Esophagus muscularis mucosa (tissue), 4 donors: ENCODE data around the gene NWD2. TPM values are rescaled to one million over a fixed set of nuclear protein-coding genes. Genes with fewer than 3 reads are reported as not detected.

Source experiments
- DNase-seq: peaks from one replicate; pipeline ENCODE4 v3.0.0-alpha.2; 2017; ENCODE audit errors: extremely low spot score
- H3K27ac ChIP-seq, 4 donors: fragments of 200-600 bp; sonication (generic); replicated peaks in 1 of 4; 1 replicate in 3 of 4; 2 replicates in 1 of 4; pipeline ENCODE4 v1.5.1; 2016 to 2019; ENCODE audit warnings: mild to moderate bottlenecking in 1 of 4
- H3K27me3 ChIP-seq, 4 donors: fragments of 200-600 bp; sonication (generic); one replicate each; pipeline versions ENCODE4 v1.5.1 to v1.6.0; 2016 to 2019
- H3K36me3 ChIP-seq, 4 donors: fragments of 200-600 bp; sonication (generic); one replicate each; pipeline ENCODE4 v1.5.1; 2016 to 2019
- H3K4me1 ChIP-seq, 4 donors: fragments of 200-600 bp; sonication (generic); one replicate each; pipeline ENCODE4 v1.5.1; 2016 to 2019
- H3K4me3 ChIP-seq, 4 donors: fragments of 200-600 bp; sonication (generic); 1 replicate in 2 of 4; 2 replicates in 2 of 4; pipeline ENCODE4 v1.5.1; 2016 to 2019; ENCODE audit warnings: mild to moderate bottlenecking in 4 of 4, moderate library complexity in 1 of 4
- H3K9me3 ChIP-seq, 4 donors: fragments of 200-600 bp; sonication (generic); 1 replicate in 3 of 4; 2 replicates in 1 of 4; pipeline ENCODE4 v1.5.1; 2016 to 2019
- EP300 ChIP-seq: sonication (generic); formaldehyde crosslinking; IDR thresholded peaks from one replicate; pipeline ENCODE4 v1.6.1; 2017; ENCODE audit warnings: antibody characterized with exemption
- POLR2A ChIP-seq: fragments of 450-650 bp; IDR thresholded peaks from one replicate; pipeline ENCODE4 v1.6.1; 2017; ENCODE audit warnings: antibody characterized with exemption, moderate library complexity, mild to moderate bottlenecking, low read depth
- POLR2AphosphoS5 ChIP-seq, 2 donors: sonication (generic); formaldehyde crosslinking; IDR thresholded peaks; one replicate each; pipeline ENCODE4 v1.6.1; 2017; ENCODE audit warnings: antibody characterized with exemption in 2 of 2
- WGBS: methylation state at CpG from one replicate; pipeline ENCODE4 v1.1.5; 2018; 5-methylcytosine and 5-hydroxymethylcytosine counted together
- intact Hi-C: fragments of 100-400 bp; cut with DNase I; formaldehyde crosslinking; loops from one replicate; pipeline ENCODE4 v1.15.1; 2023
- total RNA-seq, 4 donors: library from RNA; depleted of rRNA; stranded (reverse); fragments of >200 nt; gene quantifications; one replicate each; pipeline versions ENCODE4 v1.1.0 to v1.2.1, GENCODE V29; 2016
- TF ChIP-seq, protein P1 (sequence below), 3 experiments: fragments of 200-600 bp in 2 of 3; fragments of 450-650 bp in 1 of 3; sonication (generic) in 2 of 3; IDR thresholded peaks; one replicate each; pipeline ENCODE4 v1.5.1; 2017 to 2019; ENCODE audit warnings: antibody characterized with exemption in 3 of 3, mild to moderate bottlenecking in 2 of 3, moderate library complexity in 1 of 3

NWD2 gene
- total RNA-seq, 4 donors from 2014 or later = 0.11 to 0.50 (median 0.30) TPM

DNA sequence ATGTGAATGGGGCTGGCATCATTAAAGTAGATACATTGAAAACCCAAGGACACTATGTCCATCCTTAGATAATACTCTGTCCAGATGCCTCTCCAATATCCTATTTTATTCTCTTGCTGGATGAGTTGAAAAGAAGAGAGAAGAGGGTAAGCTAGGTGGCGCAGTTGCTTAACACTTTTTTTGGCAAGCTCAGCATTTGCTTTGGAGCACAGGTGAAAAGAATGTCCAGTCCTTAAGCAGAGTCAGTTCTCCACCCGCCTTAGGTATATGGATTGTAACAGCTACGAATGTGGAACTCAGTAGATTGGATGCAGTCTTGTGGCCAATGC is 208.4 kb downstream of the NWD2 start:
- Histone ChIP-seq H3K27ac (no peak overlapping the region), H3K4me1 (peaks cover 13 to 17% (median 16%) of the 10 kb centered on the region in 4 donors), H3K27me3 (peaks cover 0 to 63% (median 5%) of the 10 kb centered on the region in 4 donors), H3K9me3 (no peaks in the 10 kb centered on the region), H3K4me3 (peak overlapping the region; percentile 53 to 68 (median 55)), H3K36me3 (no peaks in the 10 kb centered on the region)
- DNase-seq = no peak
- intact Hi-C loops = loop anchor here (2.0 kb wide), 1 partner anchor 114 kb away; no protein-coding TSS in a partner anchor
- TF ChIP-seq EP300 = no peak
- TF ChIP-seq, protein P1, sequence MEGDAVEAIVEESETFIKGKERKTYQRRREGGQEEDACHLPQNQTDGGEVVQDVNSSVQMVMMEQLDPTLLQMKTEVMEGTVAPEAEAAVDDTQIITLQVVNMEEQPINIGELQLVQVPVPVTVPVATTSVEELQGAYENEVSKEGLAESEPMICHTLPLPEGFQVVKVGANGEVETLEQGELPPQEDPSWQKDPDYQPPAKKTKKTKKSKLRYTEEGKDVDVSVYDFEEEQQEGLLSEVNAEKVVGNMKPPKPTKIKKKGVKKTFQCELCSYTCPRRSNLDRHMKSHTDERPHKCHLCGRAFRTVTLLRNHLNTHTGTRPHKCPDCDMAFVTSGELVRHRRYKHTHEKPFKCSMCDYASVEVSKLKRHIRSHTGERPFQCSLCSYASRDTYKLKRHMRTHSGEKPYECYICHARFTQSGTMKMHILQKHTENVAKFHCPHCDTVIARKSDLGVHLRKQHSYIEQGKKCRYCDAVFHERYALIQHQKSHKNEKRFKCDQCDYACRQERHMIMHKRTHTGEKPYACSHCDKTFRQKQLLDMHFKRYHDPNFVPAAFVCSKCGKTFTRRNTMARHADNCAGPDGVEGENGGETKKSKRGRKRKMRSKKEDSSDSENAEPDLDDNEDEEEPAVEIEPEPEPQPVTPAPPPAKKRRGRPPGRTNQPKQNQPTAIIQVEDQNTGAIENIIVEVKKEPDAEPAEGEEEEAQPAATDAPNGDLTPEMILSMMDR (IDR thresholded peaks at IDR 0.05) = peak; percentile 39 to 54 (median 44)
- 3% methylated on average over 3 of the region's 3 CpGs for WGBS

DNA sequence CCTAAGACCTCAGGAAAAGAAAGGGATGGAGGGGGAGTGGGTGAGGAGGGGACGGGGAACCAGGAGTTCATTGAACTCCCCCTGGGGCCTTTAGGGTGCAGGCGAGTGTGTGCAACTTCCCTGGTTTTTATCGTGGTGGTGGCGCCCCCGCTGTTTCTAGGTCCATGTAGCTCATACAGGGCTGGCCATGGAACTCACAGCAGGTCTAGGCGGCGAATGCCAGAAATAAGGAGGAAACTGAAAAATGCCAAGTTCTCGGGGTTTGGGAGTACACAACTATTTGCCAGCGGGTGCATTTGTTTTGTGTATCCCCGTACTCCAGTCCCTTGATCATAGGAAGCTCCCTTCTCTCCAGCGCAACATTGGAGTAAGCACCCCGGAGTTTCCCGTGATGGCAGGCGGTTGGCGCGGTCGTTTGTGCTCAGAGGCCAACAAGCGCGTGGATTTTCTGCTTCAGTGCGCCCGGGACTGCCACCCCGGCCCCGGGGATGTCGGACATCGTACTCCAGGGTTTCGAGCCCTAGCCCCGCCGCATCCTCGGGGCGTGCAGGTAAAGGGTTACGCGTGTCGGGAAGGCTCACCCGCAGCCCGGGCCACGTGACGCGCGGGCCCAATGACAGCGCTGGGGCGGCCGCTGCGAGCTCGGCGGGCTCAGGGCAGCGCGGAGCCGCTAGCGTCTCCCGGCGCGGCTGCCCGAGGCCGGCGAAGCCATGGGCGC is 208.9 kb downstream of the NWD2 start:
- intact Hi-C loops = loop anchor here (2.0 kb wide), 1 partner anchor 113 kb away; no protein-coding TSS in a partner anchor
- WGBS = 3% methylated on average over 15 of the region's 56 CpGs
- Histone ChIP-seq H3K36me3 (no peaks in the 10 kb centered on the region), H3K4me1 (peaks cover 13 to 17% (median 16%) of the 10 kb centered on the region in 4 donors), H3K9me3 (no peaks in the 10 kb centered on the region), H3K4me3 (peak overlapping the region; percentile 53 to 68 (median 55)), H3K27me3 (peaks cover 0 to 65% (median 5%) of the 10 kb centered on the region in 4 donors), H3K27ac (no peak overlapping the region)
- DNase-seq = no peak
- TF ChIP-seq, protein P1 (IDR thresholded peaks at IDR 0.05) = no peak
- TF ChIP-seq EP300 (no peak), POLR2A (no peak), POLR2AphosphoS5 (IDR thresholded peaks at IDR 0.05) (no peak)

DNA sequence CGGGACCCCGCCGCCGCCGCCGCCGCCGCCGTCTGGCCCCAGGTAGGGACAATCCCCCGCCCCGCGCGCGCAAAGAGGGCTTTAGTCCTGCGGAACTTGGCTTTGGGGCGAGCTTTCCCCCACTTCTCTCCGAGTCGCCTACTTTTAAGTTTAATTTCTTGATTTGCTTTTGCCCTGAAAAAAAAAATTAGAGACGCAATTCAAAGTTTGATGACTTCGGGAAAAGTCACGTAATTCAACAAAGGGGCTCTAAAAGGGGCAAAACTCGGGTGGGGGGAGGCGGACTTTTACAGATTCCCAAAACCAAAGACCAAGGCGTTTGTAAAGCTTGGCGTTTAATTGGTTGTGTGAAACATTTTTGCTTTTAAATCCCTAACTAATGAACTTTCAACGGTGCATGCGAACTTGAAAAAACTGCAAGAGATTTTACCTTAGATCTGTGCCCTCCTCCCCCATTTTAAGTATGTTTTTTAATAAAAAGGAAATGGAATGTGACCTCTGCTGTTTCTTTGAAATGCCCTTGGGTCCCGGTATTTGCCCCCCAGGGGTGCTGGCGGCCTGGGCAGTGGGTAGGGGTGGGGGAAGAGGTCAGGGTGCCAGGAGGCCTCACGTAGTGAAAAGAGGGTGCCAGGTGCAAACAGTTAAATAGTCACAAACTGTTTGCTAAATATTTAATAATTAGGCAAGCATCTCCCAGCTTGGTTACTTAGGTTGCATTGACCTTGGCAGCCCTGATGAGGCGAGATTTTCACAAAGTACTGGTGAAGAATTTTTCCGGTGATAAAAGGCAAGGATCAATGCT is 209.7 kb downstream of the NWD2 start:
- Histone ChIP-seq H3K4me3 (peak overlapping the region; percentile 53 to 68 (median 55)), H3K9me3 (no peaks in the 10 kb centered on the region), H3K36me3 (no peaks in the 10 kb centered on the region), H3K27ac (no peak overlapping the region), H3K27me3 (peaks cover 0 to 70% (median 5%) of the 10 kb centered on the region in 4 donors), H3K4me1 (peaks cover 13 to 17% (median 16%) of the 10 kb centered on the region in 4 donors)
- TF ChIP-seq, protein P1 (IDR thresholded peaks at IDR 0.05) = no peak
- 12% methylated on average over 23 of the region's 32 CpGs for whole genome bisulfite sequencing
- intact Hi-C loops = loop anchor here (2.0 kb wide), 1 partner anchor 113 kb away; no protein-coding TSS in a partner anchor
- no peak for DNase-seq

DNA sequence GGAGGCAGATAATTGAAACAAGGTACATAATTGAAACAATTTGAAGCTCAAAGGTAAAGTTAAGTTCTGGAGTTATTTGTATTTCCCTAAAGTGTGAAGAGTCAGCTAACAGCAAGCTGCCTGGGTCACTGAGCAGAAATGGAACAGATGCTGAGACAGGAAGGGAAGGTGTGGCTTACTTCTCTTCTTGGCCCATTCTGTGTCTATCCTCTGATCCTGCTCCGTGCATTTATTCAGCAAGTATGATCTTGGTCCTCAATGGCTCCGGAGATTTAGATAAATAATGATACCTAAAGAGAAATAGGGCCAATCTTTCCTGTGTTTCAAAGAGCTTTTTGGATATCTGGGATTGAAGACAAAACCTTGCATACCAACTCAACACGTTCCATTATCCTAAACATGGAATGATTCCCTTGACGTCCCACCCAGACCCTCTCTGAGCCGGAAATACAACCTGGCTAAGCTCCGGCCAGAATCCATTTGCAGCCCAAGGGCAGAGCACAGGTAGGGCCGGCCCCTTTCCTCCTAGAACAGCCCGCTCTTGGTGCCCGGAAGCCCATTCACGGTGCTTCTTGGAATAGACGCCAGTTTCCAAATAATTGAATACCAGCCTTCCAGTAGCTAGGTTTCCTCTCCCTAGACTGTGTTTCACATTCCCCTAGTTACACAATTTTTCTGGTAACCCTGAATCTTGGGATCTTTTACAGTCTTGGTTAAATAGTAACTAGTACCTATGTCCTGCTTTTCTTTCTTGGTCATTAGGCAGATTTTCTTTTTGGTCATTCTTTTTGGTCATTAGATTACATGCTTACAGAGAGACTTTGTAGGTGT is 211.0 kb downstream of the NWD2 start:
- TF ChIP-seq, protein P1 (IDR thresholded peaks at IDR 0.05) = no peak
- no peak for TF ChIP-seq POLR2A
- TF ChIP-seq POLR2AphosphoS5 (IDR thresholded peaks at IDR 0.05) = no peak
- TF ChIP-seq EP300 = no peak
- DNase-seq = no peak
- Histone ChIP-seq H3K36me3 (no peaks in the 10 kb centered on the region), H3K9me3 (no peaks in the 10 kb centered on the region), H3K4me1 (peaks cover 13 to 17% (median 16%) of the 10 kb centered on the region in 4 donors), H3K4me3 (no peak overlapping the region), H3K27me3 (peaks cover 0 to 60% (median 5%) of the 10 kb centered on the region in 4 donors), H3K27ac (no peak overlapping the region)
- WGBS = 85% methylated on average over 11 of the region's 11 CpGs
- intact Hi-C loops = no loop called here
